ENCODE data around the gene SIGLEC9.

The SIGLEC9 gene

GRCh38 chr19:51121257-51121656 is 3.4 kb upstream of the SIGLEC9 start:
- Histone ChIP-seq H3K4me1 (ENCODE audit: insufficient read depth, low read length, severe bottlenecking) (no peaks in the 10 kb centered on the region), H3K79me2 (ENCODE audit: insufficient read depth, low read length) (no peaks in the 10 kb centered on the region), H4K20me1 (ENCODE audit: insufficient read depth, low read length) (no peaks in the 10 kb centered on the region), H3K27me3 (ENCODE audit: insufficient read depth, low read length) (no peaks in the 10 kb centered on the region), H3K27ac (ENCODE audit: low read depth, low read length, poor library complexity, severe bottlenecking) (no peak overlapping the region), H3K4me3 (ENCODE audit: low read depth, low read length, poor library complexity, severe bottlenecking) (no peak overlapping the region), H3K4me2 (ENCODE audit: low read length) (no peak overlapping the region), H3K9ac (ENCODE audit: low read length) (no peak overlapping the region), H3K36me3 (ENCODE audit: insufficient read depth, low read length) (no peaks in the 10 kb centered on the region), H3K9me3 (ENCODE audit: low read length) (no peaks in the 10 kb centered on the region), H3K9me2 (ENCODE audit: low read depth, low read length) (no peaks in the 10 kb centered on the region), H2AFZ (ENCODE audit: low read length) (no peak overlapping the region), H3F3A (ENCODE audit: insufficient read depth, low read length) (no peaks in the 10 kb centered on the region)
- TF ChIP-seq CTCF (IDR thresholded peaks at IDR 0.05; ENCODE audit: low read length) (no peak), EZH2 (IDR thresholded peaks at IDR 0.05; ENCODE audit: borderline replicate concordance, low read length) (no peak)

- no peak overlapping the region for H2AFZ ChIP-seq (ENCODE audit: low read length)
- H3K4me2 ChIP-seq (ENCODE audit: low read length), result no peak overlapping the region
Observed at GRCh38 chr19:51122112-51122981, 2.4 kb upstream of the SIGLEC9 start.

GRCh38 chr19:51123381-51123800 is 1.3 kb upstream of the SIGLEC9 start:
- H3K4me1 ChIP-seq (ENCODE audit: insufficient read depth, low read length, severe bottlenecking), result no peaks in the 10 kb centered on the region
- H3K4me2 ChIP-seq (ENCODE audit: low read length), result no peak overlapping the region

More at GRCh38 chr19:51122112-51122981, 2.4 kb upstream of the SIGLEC9 start:
- Histone ChIP-seq H3K79me2 (ENCODE audit: insufficient read depth, low read length) (no peaks in the 10 kb centered on the region), H3K9me3 (ENCODE audit: low read length) (no peaks in the 10 kb centered on the region), H4K20me1 (ENCODE audit: insufficient read depth, low read length) (no peaks in the 10 kb centered on the region), H3K4me3 (ENCODE audit: low read depth, low read length, poor library complexity, severe bottlenecking) (no peak overlapping the region), H3K4me1 (ENCODE audit: insufficient read depth, low read length, severe bottlenecking) (no peaks in the 10 kb centered on the region), H3K27ac (ENCODE audit: low read depth, low read length, poor library complexity, severe bottlenecking) (no peak overlapping the region), H3K27me3 (ENCODE audit: insufficient read depth, low read length) (no peaks in the 10 kb centered on the region; the same call in 1 of the 2 replicates), H3K9me2 (ENCODE audit: low read depth, low read length) (no peaks in the 10 kb centered on the region), H3K36me3 (ENCODE audit: insufficient read depth, low read length) (no peaks in the 10 kb centered on the region), H3F3A (ENCODE audit: insufficient read depth, low read length) (no peaks in the 10 kb centered on the region), H3K9ac (ENCODE audit: low read length) (no peak overlapping the region)
- TF ChIP-seq CTCF (IDR thresholded peaks at IDR 0.05; ENCODE audit: low read length), result no peak
- TF ChIP-seq EZH2 (IDR thresholded peaks at IDR 0.05; ENCODE audit: borderline replicate concordance, low read length), result no peak

More at GRCh38 chr19:51123381-51123800, 1.3 kb upstream of the SIGLEC9 start:
- Histone ChIP-seq H3K79me2 (ENCODE audit: insufficient read depth, low read length) (no peaks in the 10 kb centered on the region), H3K36me3 (ENCODE audit: insufficient read depth, low read length) (no peaks in the 10 kb centered on the region), H4K20me1 (ENCODE audit: insufficient read depth, low read length) (no peaks in the 10 kb centered on the region), H3K9me2 (ENCODE audit: low read depth, low read length) (no peaks in the 10 kb centered on the region), H3K4me3 (ENCODE audit: low read depth, low read length, poor library complexity, severe bottlenecking) (no peak overlapping the region), H3K27ac (ENCODE audit: low read depth, low read length, poor library complexity, severe bottlenecking) (no peak overlapping the region), H3K9ac (ENCODE audit: low read length) (no peak overlapping the region), H3F3A (ENCODE audit: insufficient read depth, low read length) (no peaks in the 10 kb centered on the region), H2AFZ (ENCODE audit: low read length) (no peak overlapping the region), H3K9me3 (ENCODE audit: low read length) (no peaks in the 10 kb centered on the region), H3K27me3 (ENCODE audit: insufficient read depth, low read length) (no peaks in the 10 kb centered on the region; the same call in 1 of the 2 replicates)
- TF ChIP-seq EZH2 (IDR thresholded peaks at IDR 0.05; ENCODE audit: borderline replicate concordance, low read length) (no peak), CTCF (IDR thresholded peaks at IDR 0.05; ENCODE audit: low read length) (no peak)
